Limb (tissue), 2 donors: Measurements from ENCODE around the gene LAMP2.
"Not testable (repeated sequence)": the region's sequence is repeated elsewhere in the genome, so short reads cannot be mapped to it uniquely, and the experiment has no call there.

Source experiments
- DNase-seq, 2 donors: peaks; one replicate each; pipeline ENCODE4 v3.0.0-alpha.2; 2016; ENCODE audit errors: extremely low spot score in 2 of 2

Gene LAMP2

GRCh38 chrX:120468825-120469525, at the start of gene LAMP2:
LAMP2 (minus strand) TSS chrX:120469296; CDS start chrX:120469169, 127 bp downstream.
- peak; percentile 85 to 88 for DNase-seq

GRCh38 chrX:120517936-120518335, 48.8 kb upstream of the LAMP2 start:
- DNase-seq = no peak

- DNase-seq = no peak
Observed at GRCh38 chrX:120514236-120514635, 45.1 kb upstream of the LAMP2 start.

GRCh38 chrX:120512627-120513026, 43.5 kb upstream of the LAMP2 start:
- no peak for DNase-seq

- DNase-seq = no peak
Observed at GRCh38 chrX:120512222-120512621, 43.1 kb upstream of the LAMP2 start.

GRCh38 chrX:120504569-120504968, 35.5 kb upstream of the LAMP2 start:
- DNase-seq = no peak

- no peak for DNase-seq
Observed at GRCh38 chrX:120499301-120500072, 30.4 kb upstream of the LAMP2 start.

GRCh38 chrX:120490119-120490518, 21.0 kb upstream of the LAMP2 start:
- DNase-seq = not testable (repeated sequence)

- no peak for DNase-seq
Observed at GRCh38 chrX:120486786-120487185, 17.7 kb upstream of the LAMP2 start.

- DNase-seq = peak; percentile 67 to 71
Observed at GRCh38 chrX:120485638-120486520, 16.8 kb upstream of the LAMP2 start.

GRCh38 chrX:120485315-120485637, 16.2 kb upstream of the LAMP2 start:
- no peak for DNase-seq

- no peak for DNase-seq
Observed at GRCh38 chrX:120477453-120477852, 8.4 kb upstream of the LAMP2 start.

- DNase-seq = no peak
Observed at GRCh38 chrX:120476714-120477113, 7.6 kb upstream of the LAMP2 start.

- DNase-seq = peak in 1 of 2 donors; percentile 7
Observed at GRCh38 chrX:120475447-120475846, 6.4 kb upstream of the LAMP2 start.

GRCh38 chrX:120474085-120474484, 5.0 kb upstream of the LAMP2 start:
- DNase-seq = no peak

- DNase-seq = not testable (repeated sequence)
Observed at GRCh38 chrX:120469657-120470056, 561 bp upstream of the LAMP2 start.

- no peak for DNase-seq
Observed at GRCh38 chrX:120468479-120468824, 644 bp downstream of the LAMP2 start.

- no peak for DNase-seq
Observed at GRCh38 chrX:120468071-120468470, 1.0 kb downstream of the LAMP2 start.

- DNase-seq = no peak
Observed at GRCh38 chrX:120464411-120464810, 4.7 kb downstream of the LAMP2 start.

GRCh38 chrX:120463241-120463640, 5.9 kb downstream of the LAMP2 start:
- DNase-seq = no peak

- DNase-seq = no peak
Observed at GRCh38 chrX:120462370-120462769, 6.7 kb downstream of the LAMP2 start.

- DNase-seq = no peak
Observed at GRCh38 chrX:120459309-120459708, 9.8 kb downstream of the LAMP2 start.
